HepG2 (cell line): Measurements from ENCODE around the gene CSHL1. TPM values are rescaled to one million over a fixed set of nuclear protein-coding genes. Genes with fewer than 3 reads are reported as not detected.

Experiments
- ATAC-seq: fragments of 200-7000 bp; cut with Tn5 transposase; 3 replicates; pipeline ENCODE4 v1.9.1; 2020; ENCODE audit warnings: mild to moderate bottlenecking, moderate library complexity
- Bru-seq: library from RNA; stranded (reverse); fragments of 400-500 nt; gene quantifications from one replicate; lab custom pipeline; 2021; lab: Mats Ljungman, UMichigan
- BruChase-seq, 2 experiments: library from RNA; stranded (reverse); fragments of 400-500 nt; gene quantifications; one replicate each; lab custom pipeline; 2021; lab: Mats Ljungman, UMichigan
- BruUV-seq: library from RNA; stranded (reverse); fragments of 400-500 nt; replicated peaks from 2 replicates; lab custom pipeline; 2021; lab: Mats Ljungman, UMichigan
- CTCF ChIA-PET: fragments of 300-600 bp; formaldehyde crosslinking; extraction: SDS; loops from one replicate; lab custom pipeline; 2021; ENCODE audit warnings: low total read pairs, inconsistent platforms, low intra/inter-chr PET ratio; lab: Yijun Ruan, JAX
- POLR2A ChIA-PET: fragments of 350-600 bp; sonication (Branson Sonifier 250); formaldehyde crosslinking; loops from one replicate; lab custom pipeline; 2020; ENCODE audit warnings: antibody characterized with exemption, inconsistent platforms; lab: Yijun Ruan, JAX
- DNase-seq: peaks from one replicate; pipeline ENCODE4 v3.0.0-alpha.2; 2015; ENCODE audit warnings: low spot score
- FAIRE-seq: peaks from 3 replicates; lab custom pipeline; 2011; peaks lifted over from hg19 to GRCh38; lab: Jason Lieb, UNC
- H2AFZ ChIP-seq: one replicate; pipeline ENCODE4 v1.6.1; 2011; ENCODE audit warnings: low read length, inconsistent platforms
- H3K27ac ChIP-seq: fragments of 300-600 bp; 3 replicates; pipeline ENCODE4 v1.8.0; 2011; ENCODE audit warnings: mixed run types, mild to moderate bottlenecking, mixed read lengths, low read length, inconsistent platforms; ENCODE audit not compliant: insufficient read depth; ENCODE audit errors: extremely low read length
- H3K27me3 ChIP-seq, 2 experiments: fragments of 200-600 bp in 1 of 2; 2 replicates in 1 of 2; 3 replicates in 1 of 2; pipeline versions ENCODE4 v1.6.0 to v1.8.0; 2011; ENCODE audit warnings: low read length in 2 of 2, mild to moderate bottlenecking in 2 of 2, moderate library complexity in 2 of 2, inconsistent platforms in 1 of 2; ENCODE audit not compliant: insufficient read depth in 2 of 2, control insufficient read depth in 1 of 2
- H3K36me3 ChIP-seq, 2 experiments: fragments of 200-600 bp in 1 of 2; replicated peaks in 1 of 2; 2 replicates in 1 of 2; 3 replicates in 1 of 2; pipeline versions ENCODE4 v1.5.1 to v1.8.0; 2011; ENCODE audit warnings: low read length in 2 of 2, inconsistent platforms in 1 of 2; ENCODE audit not compliant: insufficient read depth in 2 of 2, control insufficient read depth in 1 of 2
- H3K4me1 ChIP-seq: 2 replicates; pipeline ENCODE4 v1.5.1; 2012; ENCODE audit warnings: low read length, inconsistent platforms; ENCODE audit not compliant: insufficient read depth
- H3K4me2 ChIP-seq: 2 replicates; pipeline ENCODE4 v1.6.0; 2011; ENCODE audit warnings: low read depth, low read length, inconsistent platforms
- H3K4me3 ChIP-seq, 3 experiments: fragments of 200-600 bp in 1 of 3; sonication (generic), shearing (Covaris generic) in 1 of 3; replicated peaks in 1 of 3; 2 replicates each; pipeline ENCODE4 v1.5.1; 2011 to 2016; ENCODE audit warnings: low read length in 3 of 3, inconsistent platforms in 2 of 3, low read depth in 2 of 3, mild to moderate bottlenecking in 2 of 3, control low read depth in 1 of 3, mixed read lengths in 1 of 3; ENCODE audit not compliant: insufficient read depth in 1 of 3
- H3K79me2 ChIP-seq: one replicate; pipeline ENCODE4 v1.6.1; 2011; ENCODE audit warnings: low read length, inconsistent platforms; ENCODE audit not compliant: insufficient read depth
- H3K9ac ChIP-seq: 2 replicates; pipeline ENCODE4 v1.6.0; 2011; ENCODE audit warnings: mild to moderate bottlenecking, low read depth, low read length, inconsistent platforms; ENCODE audit not compliant: insufficient read depth
- H3K9me3 ChIP-seq: 2 replicates; pipeline ENCODE4 v1.5.1; 2012; ENCODE audit warnings: mild to moderate bottlenecking, low read length
- H4K20me1 ChIP-seq: 2 replicates; pipeline ENCODE4 v1.6.0; 2011; ENCODE audit warnings: inconsistent platforms, mild to moderate bottlenecking, low read length, moderate library complexity; ENCODE audit not compliant: insufficient read depth
- ELF3 ChIP-seq: IDR thresholded peaks from 2 replicates; pipeline ENCODE4 v1.6.1; 2016; ENCODE audit warnings: missing genetic modification reagents, missing compliant biosample characterization
- NFE2 ChIP-seq: sonication (generic); formaldehyde crosslinking; IDR thresholded peaks from 2 replicates; pipeline ENCODE4 v1.4.0; 2020; ENCODE audit warnings: missing genetic modification reagents
- SOX13 ChIP-seq, 3 experiments: fragments of 450-650 bp in 1 of 3; sonication (generic) in 1 of 3; formaldehyde crosslinking in 1 of 3; IDR thresholded peaks in 2 of 3; conservative IDR thresholded peaks in 1 of 3; 2 replicates each; pipeline versions ENCODE4 v1.5.0 to v1.6.1; 2016 to 2020; ENCODE audit warnings: antibody characterized with exemption in 1 of 3, mild to moderate bottlenecking in 1 of 3, missing compliant biosample characterization in 1 of 3, missing genetic modification reagents in 1 of 3, moderate library complexity in 1 of 3
- THAP9 ChIP-seq: sonication (generic); formaldehyde crosslinking; IDR thresholded peaks from 2 replicates; pipeline ENCODE4; 2020; ENCODE audit warnings: missing genetic modification reagents, mild to moderate bottlenecking, borderline replicate concordance
- ZMYM2 ChIP-seq: sonication (generic); formaldehyde crosslinking; IDR thresholded peaks from 2 replicates; pipeline ENCODE4 v1.8.0; 2022; ENCODE audit warnings: mild to moderate bottlenecking, missing genetic modification reagents
- ZNF512B ChIP-seq: sonication (generic); formaldehyde crosslinking; IDR thresholded peaks from 2 replicates; pipeline ENCODE4 v1.5.1; 2020; ENCODE audit warnings: missing genetic modification reagents, mild to moderate bottlenecking, borderline replicate concordance
- WGBS: methylation state at CpG from one replicate; pipeline ENCODE4 v1.1.6; 2017; ENCODE audit warnings: low lambda C conversion rate; 5-methylcytosine and 5-hydroxymethylcytosine counted together
- in situ Hi-C: cut with HindIII; loops from 2 replicates; pipeline ENCODE4 v1.10.0; 2017; ENCODE audit warnings: low pct_unique_long_range_greater_than_20kb; ENCODE audit not compliant: extremely low pct_ligation_motif_present
- intact Hi-C: fragments of 100-400 bp; cut with micrococcal nuclease; formaldehyde crosslinking; loops from one replicate; pipeline ENCODE4 v1.10.0; 2022; ENCODE audit not compliant: unreplicated experiment
- long read RNA-seq, 2 experiments: library from RNA in 1 of 2; library from polyadenylated mRNA in 1 of 2; stranded (forward) in 1 of 2; unstranded in 1 of 2; transcript quantifications; one replicate each; pipeline ENCODE4 v2.0.0, GENCODE V29; 2019 to 2022
- polyA minus RNA-seq, 3 experiments: library from RNA; depleted of rRNA, polyadenylated mRNA; stranded (reverse); fragments of >200 nt; gene quantifications; 2 replicates each; pipeline ENCODE4 v1.2.3, GENCODE V29; 2011; ENCODE audit warnings: low replicate concordance in 1 of 3
- polyA plus RNA-seq, 8 experiments: library from polyadenylated mRNA; depleted of rRNA in 3 of 8; stranded (reverse) in 7 of 8; unstranded in 1 of 8; fragments of >200 nt; fragmentation: Illumina TruSeq in 4 of 8; extraction: Trizol in 4 of 8; gene quantifications; 2 replicates each; pipeline versions ENCODE4 v1.2.1 to v1.2.3, GENCODE V29; 2011 to 2016; ENCODE audit warnings: low read depth in 4 of 8, missing spikeins in 1 of 8, mixed read lengths in 1 of 8; ENCODE audit not compliant: insufficient read depth in 1 of 8
- total RNA-seq, 5 experiments: library from RNA; depleted of rRNA; stranded (reverse); fragments of >200 nt; fragmentation: Illumina TruSeq; extraction: Trizol; gene quantifications; 2 replicates each; pipeline ENCODE4 v1.2.3, GENCODE V29; 2016; ENCODE audit warnings: low read depth in 1 of 5
- TF ChIP-seq, protein P1 (sequence below): sonication (generic); formaldehyde crosslinking; conservative IDR thresholded peaks from 2 replicates; pipeline ENCODE4 v1.8.1; 2023; ENCODE audit warnings: missing genetic modification reagents

The CSHL1 gene
- total RNA-seq (2016; rRNA removed; fragmentation: Illumina TruSeq; extraction: Trizol) (not detected in 2 replicates), polyA plus RNA-seq (2011; rRNA removed) (not detected in 2 replicates), polyA minus RNA-seq (2011; rRNA and poly(A)+ RNA removed; ENCODE audit: low replicate concordance) (not detected in 2 replicates), Bru-seq, nascent RNA (not detected), BruChase-seq, experiment 1, labeled RNA remaining after a 6-hour chase (not detected), BruChase-seq, experiment 2, labeled RNA remaining after a 2-hour chase (not detected)
- total RNA-seq (2016; cell fraction: cytosol; rRNA removed; fragmentation: Illumina TruSeq; extraction: Trizol; ENCODE audit: low read depth): not detected in 2 replicates
- total RNA-seq (2016; cell fraction: insoluble cytoplasmic fraction; rRNA removed; fragmentation: Illumina TruSeq; extraction: Trizol): not detected in 2 replicates
- total RNA-seq (2016; cell fraction: membrane; rRNA removed; fragmentation: Illumina TruSeq; extraction: Trizol): not detected in 2 replicates
- not detected in 2 replicates for total RNA-seq (2016; cell fraction: nucleus; rRNA removed; fragmentation: Illumina TruSeq; extraction: Trizol)
- polyA plus RNA-seq (2011; cell fraction: cytosol; rRNA removed): not detected in 2 replicates
- polyA plus RNA-seq (2011; cell fraction: nucleus; rRNA removed): not detected in 2 replicates
- not detected in 2 replicates for polyA plus RNA-seq (2012)
- polyA plus RNA-seq (2016; cell fraction: cytosol; fragmentation: Illumina TruSeq; extraction: Trizol; ENCODE audit: low read depth): not detected in 2 replicates
- not detected in 2 replicates for polyA plus RNA-seq (2016; cell fraction: insoluble cytoplasmic fraction; fragmentation: Illumina TruSeq; extraction: Trizol; ENCODE audit: low read depth)
- not detected in 2 replicates for polyA plus RNA-seq (2016; cell fraction: membrane; fragmentation: Illumina TruSeq; extraction: Trizol; ENCODE audit: low read depth)
- polyA plus RNA-seq (2016; cell fraction: nucleus; fragmentation: Illumina TruSeq; extraction: Trizol; ENCODE audit: insufficient read depth, low read depth): not detected in 2 replicates
- polyA minus RNA-seq (2011; cell fraction: cytosol; rRNA and poly(A)+ RNA removed): not detected in 2 replicates
- polyA minus RNA-seq (2011; cell fraction: nucleus; rRNA and poly(A)+ RNA removed): not detected in 2 replicates
- long read RNA-seq, experiment 1: 0 reads
- long read RNA-seq, experiment 2: 0 reads

DNA sequence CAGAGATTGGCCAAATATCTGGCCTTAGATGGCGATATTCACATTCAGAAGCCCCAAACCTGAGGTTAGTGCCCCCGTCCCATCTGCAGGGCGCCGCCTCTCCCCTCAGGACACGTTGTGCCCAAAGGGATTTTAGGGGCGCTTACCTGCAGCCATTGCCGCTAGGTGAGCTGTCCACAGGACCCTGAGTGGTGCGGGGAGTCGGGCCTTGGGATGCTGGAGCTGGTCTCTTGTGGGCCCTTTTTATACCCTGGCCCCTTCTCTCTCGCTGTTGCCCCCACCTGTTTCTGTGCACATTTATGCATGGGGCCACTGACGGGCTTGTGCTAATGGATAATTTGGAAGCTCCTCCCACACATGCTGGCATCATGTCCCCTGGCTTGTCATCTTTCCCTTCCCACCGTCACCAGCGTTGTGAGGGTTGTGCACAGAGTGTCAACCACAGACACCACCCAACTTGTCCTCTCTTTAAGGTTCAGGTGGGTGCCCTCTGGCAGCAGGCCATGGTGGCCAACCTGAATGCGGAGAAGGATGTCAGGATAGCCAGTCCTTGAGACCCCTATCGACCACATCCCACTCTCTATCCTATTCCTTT lies at the start of gene CSHL1:
TSS of gene CSHL1 (minus strand) at position 218 of the 595 bp plus-strand sequence. CDS start at position 156, 62 bp downstream.
- Histone ChIP-seq H3K4me2 (peak within 1 kb of the TSS; percentile 14; the same call in 1 of the 2 replicates), H3K36me3 (no peaks in the 10 kb centered on the region), H3K4me3 (no peak within 1 kb of the TSS), H3K79me2 (no peaks in the 10 kb centered on the region), H2AFZ (no peak within 1 kb of the TSS), H4K20me1 (no peaks in the 10 kb centered on the region), H3K4me1 (peaks cover 10% of the 10 kb centered on the region), H3K27me3 (peaks cover 4 to 47% of the 10 kb centered on the region in 2 experiments; a peak in 4 of 5 replicates), H3K9ac (no peak within 1 kb of the TSS), H3K9me3 (no peaks in the 10 kb centered on the region), H3K27ac (no peak within 1 kb of the TSS)
- no TSS peak for BruUV-seq
- intact Hi-C loops (loop anchor here (10.0 kb wide), 1 partner anchor 224 kb away; the partner anchor contains the start of gene ERN1), in situ Hi-C loops (loop anchor here (5.0 kb wide), 1 partner anchor 36 kb away; no protein-coding TSS in a partner anchor)
- ATAC-seq: no peak
- WGBS: 40% methylated on average over 15 of the region's 15 CpGs
- ChIA-PET POLR2A (interaction anchor here (1.7 kb wide), 1 partner anchor 137 kb away, joined by 5 read pairs; the partner anchor contains the start of genes CCDC47 and DDX42), CTCF (interaction anchor here (1.1 to 2.2 kb wide), 4 partner anchors 35 to 115 kb away, joined by 6 to 10 read pairs (median 8); no protein-coding TSS in a partner anchor)
- DNase-seq: no peak
- TF ChIP-seq ZNF512B (CRISPR knock-in tag) (no peak), ZMYM2 (CRISPR knock-in tag) (no peak), SOX13 (IDR thresholded peaks at IDR 0.05) (no peak), SOX13 (CRISPR knock-in tag; conservative IDR thresholded peaks at IDR 0.05 in 1 of 2, IDR thresholded peaks at IDR 0.05 in 1 of 2) (no peak), NFE2 (CRISPR knock-in tag) (no peak), THAP9 (CRISPR knock-in tag) (no peak), ELF3 (no peak)
- TF ChIP-seq, protein P1, sequence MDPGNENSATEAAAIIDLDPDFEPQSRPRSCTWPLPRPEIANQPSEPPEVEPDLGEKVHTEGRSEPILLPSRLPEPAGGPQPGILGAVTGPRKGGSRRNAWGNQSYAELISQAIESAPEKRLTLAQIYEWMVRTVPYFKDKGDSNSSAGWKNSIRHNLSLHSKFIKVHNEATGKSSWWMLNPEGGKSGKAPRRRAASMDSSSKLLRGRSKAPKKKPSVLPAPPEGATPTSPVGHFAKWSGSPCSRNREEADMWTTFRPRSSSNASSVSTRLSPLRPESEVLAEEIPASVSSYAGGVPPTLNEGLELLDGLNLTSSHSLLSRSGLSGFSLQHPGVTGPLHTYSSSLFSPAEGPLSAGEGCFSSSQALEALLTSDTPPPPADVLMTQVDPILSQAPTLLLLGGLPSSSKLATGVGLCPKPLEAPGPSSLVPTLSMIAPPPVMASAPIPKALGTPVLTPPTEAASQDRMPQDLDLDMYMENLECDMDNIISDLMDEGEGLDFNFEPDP (CRISPR knock-in tag): no peak
- FAIRE-seq: no peak
